ENCODE measurements around the gene ATP13A3.

- TF ChIP-seq CTCF (IDR thresholded peaks at IDR 0.05; ENCODE audit: low read depth, low read length, missing input control) (no peak), REST (IDR thresholded peaks at IDR 0.05) (no peak), RXRA (IDR thresholded peaks at IDR 0.05) (no peak), RAD21 (IDR thresholded peaks at IDR 0.05) (no peak), HNF4A (conservative IDR thresholded peaks at IDR 0.05) (no peak), YY1 (IDR thresholded peaks at IDR 0.05) (no peak), MAX (IDR thresholded peaks at IDR 0.05) (no peak), JUND (IDR thresholded peaks at IDR 0.05) (no peak), SP1 (IDR thresholded peaks at IDR 0.05) (no peak), ATF3 (IDR thresholded peaks at IDR 0.05) (no peak), ZBTB33 (IDR thresholded peaks at IDR 0.05) (no peak), EGR1 (IDR thresholded peaks at IDR 0.05; ENCODE audit: low read depth in 2 of 2) (no peak), TAF1 (conservative IDR thresholded peaks at IDR 0.05) (no peak), FOXA2 (IDR thresholded peaks at IDR 0.05) (no peak)
Observed at GRCh38 chr3:194460566-194460965, 26.2 kb downstream of the ATP13A3 start.
